Hepatocyte (in vitro differentiated cells): Measurements from ENCODE around the gene CCDC154. TPM values are rescaled to one million over a fixed set of nuclear protein-coding genes. Genes with fewer than 3 reads are reported as not detected.

ENCODE experiments used
- DNase-seq: peaks from one replicate; pipeline ENCODE4 v3.0.0-alpha.2; 2016; ENCODE audit warnings: low spot score
- H2AFZ ChIP-seq: fragments of 200-600 bp; sonication (generic); 2 replicates; pipeline ENCODE4 v1.6.0; 2016; ENCODE audit warnings: antibody characterized with exemption, mild to moderate bottlenecking
- H3K27ac ChIP-seq: fragments of 200-600 bp; sonication (generic); 2 replicates; pipeline ENCODE4 v1.5.1; 2016; ENCODE audit warnings: mild to moderate bottlenecking
- H3K27me3 ChIP-seq: fragments of 200-600 bp; sonication (generic); 2 replicates; pipeline ENCODE4 v1.6.1; 2016
- H3K36me3 ChIP-seq: fragments of 200-600 bp; sonication (generic); replicated peaks from 2 replicates; pipeline ENCODE4 v1.5.1; 2016; ENCODE audit warnings: low read depth; ENCODE audit not compliant: insufficient read depth
- H3K4me1 ChIP-seq: fragments of 200-600 bp; sonication (generic); 2 replicates; pipeline ENCODE4 v1.5.1; 2016; ENCODE audit warnings: mild to moderate bottlenecking, moderate library complexity; ENCODE audit not compliant: insufficient read depth
- H3K4me2 ChIP-seq: fragments of 200-600 bp; sonication (generic); 2 replicates; pipeline ENCODE4 v1.6.0; 2016
- H3K4me3 ChIP-seq: fragments of 200-600 bp; sonication (generic); 2 replicates; pipeline ENCODE4 v1.5.1; 2016; ENCODE audit warnings: mild to moderate bottlenecking
- H3K79me2 ChIP-seq: fragments of 200-600 bp; sonication (generic); 2 replicates; pipeline ENCODE4 v1.6.0; 2017; ENCODE audit warnings: mild to moderate bottlenecking
- H3K9me2 ChIP-seq: fragments of 200-600 bp; sonication (generic); replicated peaks from 2 replicates; pipeline ENCODE4 v1.6.0; 2017; ENCODE audit warnings: mild to moderate bottlenecking; ENCODE audit not compliant: insufficient read depth
- H3K9me3 ChIP-seq: fragments of 200-600 bp; sonication (generic); 2 replicates; pipeline ENCODE4 v1.5.1; 2016; ENCODE audit warnings: low read depth, mild to moderate bottlenecking
- H4K20me1 ChIP-seq: fragments of 200-600 bp; sonication (generic); 2 replicates; pipeline ENCODE4 v1.6.0; 2016; ENCODE audit warnings: mild to moderate bottlenecking; ENCODE audit not compliant: insufficient read depth, poor library complexity, severe bottlenecking
- EZH2 ChIP-seq: fragments of 200-600 bp; sonication (generic); IDR thresholded peaks from 2 replicates; pipeline ENCODE4 v1.6.1; 2016; ENCODE audit warnings: antibody characterized with exemption, mild to moderate bottlenecking, borderline replicate concordance
- EZH2phosphoT487 ChIP-seq: fragments of 200-600 bp; sonication (generic); IDR thresholded peaks from one replicate; pipeline ENCODE4 v1.6.1; 2018; ENCODE audit warnings: antibody characterized with exemption, mild to moderate bottlenecking, low read depth, moderate library complexity; ENCODE audit not compliant: unreplicated experiment, severe bottlenecking
- WGBS: methylation state at CpG from one replicate; pipeline ENCODE4 v1.1.6; 2016; ENCODE audit warnings: low lambda C conversion rate; ENCODE audit errors: missing lambda C conversion rate; 5-methylcytosine and 5-hydroxymethylcytosine counted together
- polyA plus RNA-seq: library from polyadenylated mRNA; unstranded; fragments of >200 nt; fragmentation: Nextera tagmentation; extraction: Ambion mirVana; gene quantifications from 2 replicates; pipeline ENCODE4 v1.2.1, GENCODE V29; 2016
- total RNA-seq: library from RNA; depleted of rRNA; stranded (reverse); fragments of >200 nt; gene quantifications from 2 replicates; pipeline ENCODE4 v1.2.3, GENCODE V29; 2014
- TF ChIP-seq, protein P1 (sequence below): fragments of 200-600 bp; sonication (generic); IDR thresholded peaks from 2 replicates; pipeline ENCODE4 v1.5.1; 2016; ENCODE audit warnings: antibody characterized with exemption, mild to moderate bottlenecking; ENCODE audit not compliant: poor library complexity

The CCDC154 gene
- total and polyA plus RNA-seq, 2 experiments from 2014 or later, result 0.33 to 1.6 TPM

DNA sequence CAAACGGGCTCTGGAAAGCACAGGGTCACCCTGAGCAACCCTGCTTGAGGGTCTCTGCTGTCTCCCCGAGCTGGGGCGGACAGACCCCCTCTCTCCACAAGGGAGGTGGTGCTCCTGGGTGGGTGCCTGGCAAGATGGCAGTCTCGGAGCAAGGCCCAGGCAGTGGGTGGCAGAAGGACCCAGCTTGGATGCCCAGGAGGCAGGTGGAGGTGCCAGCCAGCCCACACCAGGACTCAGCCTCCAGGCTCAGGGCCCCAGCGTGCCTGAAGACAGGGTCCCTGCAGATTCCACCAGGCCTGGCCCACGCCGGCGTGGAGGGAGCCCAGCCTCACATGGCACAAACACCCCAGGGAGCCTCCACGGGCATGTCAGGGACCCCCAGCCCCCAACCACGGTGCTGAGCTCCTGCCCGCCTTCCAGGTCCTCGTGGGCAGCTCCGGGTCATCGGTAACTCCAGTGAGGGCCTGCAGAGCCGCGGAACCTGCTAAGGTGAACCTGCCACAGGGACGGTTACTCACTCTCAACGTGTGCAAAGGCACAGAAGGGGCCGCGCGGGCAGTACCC, 50.7 kb downstream of the CCDC154 start:
- Histone ChIP-seq H3K27ac (no peak overlapping the region), H4K20me1 (no peaks in the 10 kb centered on the region), H3K79me2 (no peaks in the 10 kb centered on the region), H3K9me3 (no peaks in the 10 kb centered on the region), H3K27me3 (no peaks in the 10 kb centered on the region), H3K4me2 (no peak overlapping the region), H3K4me1 (no peaks in the 10 kb centered on the region), H3K36me3 (no peaks in the 10 kb centered on the region), H3K9me2 (no peaks in the 10 kb centered on the region), H2AFZ (no peak overlapping the region), H3K4me3 (no peak overlapping the region)
- TF ChIP-seq, protein P1, sequence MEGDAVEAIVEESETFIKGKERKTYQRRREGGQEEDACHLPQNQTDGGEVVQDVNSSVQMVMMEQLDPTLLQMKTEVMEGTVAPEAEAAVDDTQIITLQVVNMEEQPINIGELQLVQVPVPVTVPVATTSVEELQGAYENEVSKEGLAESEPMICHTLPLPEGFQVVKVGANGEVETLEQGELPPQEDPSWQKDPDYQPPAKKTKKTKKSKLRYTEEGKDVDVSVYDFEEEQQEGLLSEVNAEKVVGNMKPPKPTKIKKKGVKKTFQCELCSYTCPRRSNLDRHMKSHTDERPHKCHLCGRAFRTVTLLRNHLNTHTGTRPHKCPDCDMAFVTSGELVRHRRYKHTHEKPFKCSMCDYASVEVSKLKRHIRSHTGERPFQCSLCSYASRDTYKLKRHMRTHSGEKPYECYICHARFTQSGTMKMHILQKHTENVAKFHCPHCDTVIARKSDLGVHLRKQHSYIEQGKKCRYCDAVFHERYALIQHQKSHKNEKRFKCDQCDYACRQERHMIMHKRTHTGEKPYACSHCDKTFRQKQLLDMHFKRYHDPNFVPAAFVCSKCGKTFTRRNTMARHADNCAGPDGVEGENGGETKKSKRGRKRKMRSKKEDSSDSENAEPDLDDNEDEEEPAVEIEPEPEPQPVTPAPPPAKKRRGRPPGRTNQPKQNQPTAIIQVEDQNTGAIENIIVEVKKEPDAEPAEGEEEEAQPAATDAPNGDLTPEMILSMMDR, result no peak
- TF ChIP-seq EZH2phosphoT487 (no peak), EZH2 (no peak)
- no peak for DNase-seq
- WGBS, result 96% methylated on average over 21 of the region's 21 CpGs

DNA sequence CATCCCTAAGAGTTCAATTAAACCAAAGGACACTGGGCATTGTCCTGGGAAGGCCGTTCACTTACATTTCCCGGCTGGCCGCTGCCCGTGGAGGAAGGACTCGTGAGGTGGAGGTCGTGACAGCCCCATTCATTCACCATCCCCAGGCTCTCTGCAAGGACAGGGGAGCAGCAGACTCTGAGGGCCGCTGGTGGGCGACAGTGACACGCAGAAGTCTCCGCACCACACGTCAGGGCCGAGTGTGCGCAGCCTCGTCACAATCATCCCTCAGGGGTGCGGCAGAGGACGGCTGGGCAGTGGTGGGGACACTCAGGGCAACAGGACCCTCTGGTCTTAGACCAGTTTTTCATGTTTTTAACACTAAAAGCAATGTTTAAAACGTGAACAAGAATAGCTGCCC, 51.5 kb downstream of the CCDC154 start:
- H3K36me3 ChIP-seq, result no peaks in the 10 kb centered on the region
- H3K27ac ChIP-seq, result no peak overlapping the region
- 97% methylated on average over 17 of the region's 17 CpGs for WGBS
- H3K4me1 ChIP-seq, result no peaks in the 10 kb centered on the region
- H3K79me2 ChIP-seq, result no peaks in the 10 kb centered on the region
- no peak overlapping the region for H3K4me2 ChIP-seq
- no peaks in the 10 kb centered on the region for H3K27me3 ChIP-seq
- no peaks in the 10 kb centered on the region for H4K20me1 ChIP-seq
- no peaks in the 10 kb centered on the region for H3K9me2 ChIP-seq
- H3K4me3 ChIP-seq, result no peak overlapping the region
- TF ChIP-seq EZH2 (no peak), EZH2phosphoT487 (no peak)
- TF ChIP-seq, protein P1, result no peak
- H3K9me3 ChIP-seq, result no peaks in the 10 kb centered on the region
- DNase-seq, result no peak
- H2AFZ ChIP-seq, result no peak overlapping the region

DNA sequence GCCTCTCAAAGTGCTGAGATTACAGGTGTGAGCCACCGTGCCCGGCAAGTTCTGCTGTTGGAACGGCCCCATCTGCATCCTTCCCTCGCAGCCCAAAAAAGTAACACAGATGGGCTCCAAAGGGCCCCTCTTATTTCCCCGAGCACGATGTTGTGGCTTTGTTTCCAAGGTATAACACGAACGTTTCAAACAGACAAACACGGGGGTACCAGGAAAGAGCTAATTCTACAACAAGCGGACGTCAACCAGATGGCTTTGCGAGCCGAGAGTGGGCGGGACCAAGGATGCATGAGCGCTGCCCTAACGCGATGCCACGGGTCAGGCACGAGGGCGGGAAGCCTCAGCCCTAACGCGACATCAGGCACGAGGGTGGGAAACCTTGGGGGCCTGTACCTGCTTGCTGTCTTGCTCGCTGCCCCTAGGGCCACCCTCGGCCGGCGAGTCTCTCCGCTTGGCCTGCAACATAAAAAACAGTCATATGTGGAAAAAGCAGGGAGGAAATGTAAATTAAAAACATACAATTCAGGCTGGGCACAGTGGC, 54.0 kb downstream of the CCDC154 start:
- no peaks in the 10 kb centered on the region for H3K79me2 ChIP-seq
- H3K4me3 ChIP-seq, result no peak overlapping the region
- no peak overlapping the region for H3K4me2 ChIP-seq
- no peaks in the 10 kb centered on the region for H3K9me3 ChIP-seq
- no peak overlapping the region for H3K27ac ChIP-seq
- TF ChIP-seq EZH2, result no peak
- no peak for TF ChIP-seq EZH2phosphoT487
- TF ChIP-seq, protein P1, result no peak
- H3K9me2 ChIP-seq, result no peaks in the 10 kb centered on the region
- no peaks in the 10 kb centered on the region for H4K20me1 ChIP-seq
- DNase-seq, result no peak
- no peaks in the 10 kb centered on the region for H3K27me3 ChIP-seq
- H3K4me1 ChIP-seq, result no peaks in the 10 kb centered on the region
- 96% methylated on average over 27 of the region's 28 CpGs for WGBS
- no peak overlapping the region for H2AFZ ChIP-seq
- H3K36me3 ChIP-seq, result no peaks in the 10 kb centered on the region

DNA sequence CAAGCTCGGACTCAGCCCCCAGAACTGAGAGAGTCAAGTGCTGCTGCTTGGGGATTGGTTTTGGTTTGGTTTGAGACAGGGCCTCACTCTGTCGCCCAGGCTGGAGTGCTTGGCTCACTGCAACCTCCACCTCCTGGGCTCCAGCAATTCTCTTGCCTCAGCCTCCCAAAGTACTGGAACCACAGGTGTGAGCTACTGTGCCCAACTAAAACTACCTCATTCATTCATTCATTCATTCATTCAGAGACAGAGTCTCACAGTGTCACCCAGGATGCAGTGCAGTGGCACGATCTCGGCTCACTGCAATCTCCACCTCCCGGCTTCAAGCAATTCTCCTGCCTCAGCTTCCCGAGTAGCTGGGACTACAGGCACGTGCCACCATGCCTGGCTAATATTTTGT, 54.6 kb downstream of the CCDC154 start:
- no peaks in the 10 kb centered on the region for H3K79me2 ChIP-seq
- over 99% methylated on average over 7 of the region's 7 CpGs for WGBS
- H3K4me3 ChIP-seq, result no peak overlapping the region
- H3K27me3 ChIP-seq, result no peaks in the 10 kb centered on the region
- no peaks in the 10 kb centered on the region for H3K36me3 ChIP-seq
- no peak overlapping the region for H3K27ac ChIP-seq
- H3K9me2 ChIP-seq, result no peaks in the 10 kb centered on the region
- H2AFZ ChIP-seq, result no peak overlapping the region
- H3K4me2 ChIP-seq, result no peak overlapping the region
- no peak for DNase-seq
- no peaks in the 10 kb centered on the region for H4K20me1 ChIP-seq
- H3K9me3 ChIP-seq, result no peaks in the 10 kb centered on the region
- no peaks in the 10 kb centered on the region for H3K4me1 ChIP-seq
- TF ChIP-seq EZH2, result no peak
- TF ChIP-seq, protein P1, result no peak
- TF ChIP-seq EZH2phosphoT487, result no peak
